Vagina (tissue), 2 donors: Measurements from ENCODE around the gene LIG1.

Experiments used
- CTCF ChIP-seq, 3 experiments: fragments of 450-650 bp in 2 of 3; fragments of 200-600 bp in 1 of 3; sonication (generic) in 1 of 3; IDR thresholded peaks; one replicate each; pipeline ENCODE4 v1.5.1; 2017 to 2019; ENCODE audit warnings: antibody characterized with exemption in 3 of 3, mild to moderate bottlenecking in 2 of 3, moderate library complexity in 2 of 3
- POLR2A ChIP-seq, 2 donors: fragments of 450-650 bp; IDR thresholded peaks; one replicate each; pipeline ENCODE4 v1.6.1; 2017; ENCODE audit warnings: antibody characterized with exemption in 2 of 2, mild to moderate bottlenecking in 2 of 2, moderate library complexity in 2 of 2

- TF ChIP-seq CTCF (IDR thresholded peaks at IDR 0.05) = no peak
- no peak for TF ChIP-seq POLR2A (IDR thresholded peaks at IDR 0.05)
These were observed 4.4 kb upstream of the LIG1 start for GRCh38 chr19:48174445-48175030.
